H1 (cell line): ENCODE measurements around the gene PAX4. TPM values are rescaled to one million over a fixed set of nuclear protein-coding genes. Genes with fewer than 3 reads are reported as not detected.

ENCODE experiments used
- CTCF ChIA-PET: fragments of 300-600 bp; sonication (Branson Sonifier 250); formaldehyde crosslinking; loops from one replicate; lab custom pipeline; 2021; ENCODE audit not compliant: partially characterized antibody; lab: Charles Lee
- POLR2A ChIA-PET: fragments of 300-600 bp; sonication (Branson Sonifier 250); formaldehyde crosslinking; loops from one replicate; lab custom pipeline; 2021; ENCODE audit warnings: inconsistent platforms; ENCODE audit not compliant: partially characterized antibody; lab: Charles Lee
- DNase-seq, 2 experiments: peaks; one replicate each; pipeline versions ENCODE4 v3.0.0 to v3.0.0-alpha.2; 2010 to 2022; ENCODE audit warnings: low spot score in 2 of 2, low read depth in 1 of 2, mixed read lengths in 1 of 2
- FAIRE-seq: peaks from 2 replicates; lab custom pipeline; 2011; peaks lifted over from hg19 to GRCh38; lab: Jason Lieb, UNC
- H2AFZ ChIP-seq: 2 replicates; pipeline ENCODE4 v1.8.1; 2012; ENCODE audit warnings: low read length, inconsistent platforms
- H2AK5ac ChIP-seq: 2 replicates; pipeline ENCODE4 v1.6.1; 2013; ENCODE audit warnings: low read depth, low read length
- H2BK120ac ChIP-seq: replicated peaks from 2 replicates; pipeline ENCODE3; 2013; ENCODE audit warnings: low read depth, low read length, inconsistent platforms
- H2BK12ac ChIP-seq: 2 replicates; pipeline ENCODE4 v1.6.1; 2013; ENCODE audit warnings: low read depth, low read length
- H2BK15ac ChIP-seq: 2 replicates; pipeline ENCODE4 v1.6.1; 2013; ENCODE audit warnings: low read length
- H2BK20ac ChIP-seq: 2 replicates; pipeline ENCODE4 v1.6.1; 2013; ENCODE audit warnings: low read length
- H2BK5ac ChIP-seq: 2 replicates; pipeline ENCODE4 v1.6.1; 2013; ENCODE audit warnings: low read depth, low read length
- H3K14ac ChIP-seq: 2 replicates; pipeline ENCODE4 v1.6.1; 2013; ENCODE audit warnings: inconsistent platforms; ENCODE audit not compliant: insufficient read length
- H3K18ac ChIP-seq: 2 replicates; pipeline ENCODE4 v1.6.1; 2013; ENCODE audit warnings: low read length; ENCODE audit errors: extremely low read depth
- H3K23ac ChIP-seq: 2 replicates; pipeline ENCODE4 v1.6.1; 2013; ENCODE audit warnings: inconsistent platforms; ENCODE audit not compliant: insufficient read length
- H3K23me2 ChIP-seq: 2 replicates; pipeline ENCODE4 v1.6.1; 2013; ENCODE audit warnings: low read depth, low read length
- H3K27ac ChIP-seq: 2 replicates; pipeline ENCODE4 v1.6.1; 2011; ENCODE audit warnings: low read depth, low read length, inconsistent platforms
- H3K27me3 ChIP-seq, 4 experiments: replicated peaks in 1 of 4; 1 replicate in 1 of 4; 2 replicates in 3 of 4; pipeline versions ENCODE4 v1.6.1 to v1.8.1; 2011 to 2013; ENCODE audit warnings: low read length in 3 of 4, mild to moderate bottlenecking in 3 of 4, inconsistent platforms in 2 of 4, mixed read lengths in 2 of 4, moderate library complexity in 1 of 4; ENCODE audit not compliant: control insufficient read depth in 3 of 4, insufficient read depth in 3 of 4; ENCODE audit errors: extremely low read depth in 1 of 4
- H3K36me3 ChIP-seq, 4 experiments: 2 replicates each; pipeline versions ENCODE4 v1.6.1 to v1.8.1; 2011 to 2013; ENCODE audit warnings: mild to moderate bottlenecking in 4 of 4, low read length in 3 of 4, moderate library complexity in 2 of 4, control low read depth in 1 of 4, inconsistent platforms in 1 of 4; ENCODE audit not compliant: insufficient read depth in 4 of 4, control insufficient read depth in 2 of 4
- H3K4ac ChIP-seq: replicated peaks from 2 replicates; pipeline ENCODE3; 2013; ENCODE audit warnings: low read length, low read depth, mixed read lengths, inconsistent platforms; ENCODE audit not compliant: insufficient read length
- H3K4me1 ChIP-seq, 4 experiments: replicated peaks in 1 of 4; 1 replicate in 1 of 4; 2 replicates in 3 of 4; pipeline versions ENCODE4 v1.6.1 to v1.8.1; 2011 to 2013; ENCODE audit warnings: low read length in 3 of 4, inconsistent platforms in 2 of 4, mixed read lengths in 1 of 4; ENCODE audit not compliant: insufficient read depth in 4 of 4, control insufficient read depth in 3 of 4
- H3K4me2 ChIP-seq, 2 experiments: 2 replicates each; pipeline versions ENCODE4 v1.6.1 to v1.8.1; 2011 to 2013; ENCODE audit warnings: low read depth in 2 of 2, low read length in 2 of 2, control low read depth in 1 of 2, inconsistent platforms in 1 of 2, mild to moderate bottlenecking in 1 of 2; ENCODE audit not compliant: insufficient read depth in 1 of 2
- H3K4me3 ChIP-seq, 4 experiments: fragments of 200-600, 300-600 bp in 1 of 4; sonication (generic), shearing (Covaris generic), sonication (Bioruptor Twin) in 1 of 4; 2 replicates each; pipeline versions ENCODE4 v1.5.1 to v1.8.1; 2011 to 2016; ENCODE audit warnings: low read length in 4 of 4, low read depth in 3 of 4, control low read depth in 2 of 4, inconsistent platforms in 2 of 4, mild to moderate bottlenecking in 2 of 4, mixed read lengths in 1 of 4, moderate library complexity in 1 of 4; ENCODE audit not compliant: insufficient read depth in 2 of 4; ENCODE audit errors: extremely low read depth in 1 of 4
- H3K56ac ChIP-seq: replicated peaks from 2 replicates; pipeline ENCODE3; 2013; ENCODE audit warnings: low read depth, mild to moderate bottlenecking, mixed read lengths, low read length, inconsistent platforms; ENCODE audit not compliant: insufficient read length
- H3K79me1 ChIP-seq: 2 replicates; pipeline ENCODE4 v1.6.1; 2013; ENCODE audit warnings: low read depth, low read length, control low read depth
- H3K79me2 ChIP-seq, 2 experiments: 2 replicates each; pipeline versions ENCODE4 v1.6.1 to v1.8.1; 2012 to 2013; ENCODE audit warnings: low read length in 2 of 2, mild to moderate bottlenecking in 2 of 2, inconsistent platforms in 1 of 2; ENCODE audit not compliant: insufficient read depth in 2 of 2, control insufficient read depth in 1 of 2
- H3K9ac ChIP-seq, 4 experiments: replicated peaks in 1 of 4; 1 replicate in 1 of 4; 2 replicates in 3 of 4; pipeline versions ENCODE4 v1.6.1 to v1.8.1; 2011 to 2013; ENCODE audit warnings: low read depth in 3 of 4, low read length in 3 of 4, control low read depth in 2 of 4, mild to moderate bottlenecking in 2 of 4, moderate library complexity in 2 of 4, inconsistent platforms in 1 of 4; ENCODE audit errors: extremely low read depth in 1 of 4
- H3K9me3 ChIP-seq, 2 experiments: 2 replicates each; pipeline versions ENCODE4 v1.6.1 to v1.8.1; 2012 to 2013; ENCODE audit warnings: mild to moderate bottlenecking in 2 of 2, moderate library complexity in 2 of 2, control low read depth in 1 of 2, inconsistent platforms in 1 of 2, low read depth in 1 of 2, low read length in 1 of 2, mixed read lengths in 1 of 2; ENCODE audit not compliant: insufficient read depth in 2 of 2
- H4K20me1 ChIP-seq, 2 experiments: replicated peaks in 1 of 2; 2 replicates each; pipeline versions ENCODE3 to v1.8.1; 2011 to 2013; ENCODE audit warnings: inconsistent platforms in 2 of 2, low read length in 2 of 2, mild to moderate bottlenecking in 1 of 2; ENCODE audit not compliant: insufficient read depth in 2 of 2, control insufficient read depth in 1 of 2
- H4K5ac ChIP-seq: 2 replicates; pipeline ENCODE4 v1.6.1; 2013; ENCODE audit warnings: low read length, low read depth, mixed read lengths, inconsistent platforms; ENCODE audit not compliant: insufficient read length
- H4K8ac ChIP-seq: 2 replicates; pipeline ENCODE4 v1.8.0; 2013; ENCODE audit warnings: mild to moderate bottlenecking, moderate library complexity, low read length, inconsistent platforms; ENCODE audit not compliant: insufficient read depth; ENCODE audit errors: extremely low read depth
- H4K91ac ChIP-seq: replicated peaks from 2 replicates; pipeline ENCODE3; 2013; ENCODE audit warnings: low read length, mixed read lengths, inconsistent platforms; ENCODE audit not compliant: insufficient read length
- BRCA1 ChIP-seq: IDR thresholded peaks from 2 replicates; pipeline ENCODE4 v1.6.1; 2012; ENCODE audit warnings: low read depth, low read length, improper control_type of control experiment
- CTBP2 ChIP-seq: IDR thresholded peaks from 2 replicates; pipeline ENCODE4 v1.7.0; 2011; ENCODE audit warnings: borderline replicate concordance, mild to moderate bottlenecking, moderate library complexity, mixed read lengths, low read length; ENCODE audit not compliant: insufficient read depth, insufficient read length
- POLR2AphosphoS5 ChIP-seq: IDR thresholded peaks from 2 replicates; pipeline ENCODE4 v1.6.1; 2011; ENCODE audit warnings: low read depth, low read length
- RXRA ChIP-seq: IDR thresholded peaks from 2 replicates; pipeline ENCODE4 v1.6.1; 2011; ENCODE audit warnings: low read depth, mild to moderate bottlenecking, low read length, moderate library complexity; ENCODE audit not compliant: insufficient read depth
- SP4 ChIP-seq: IDR thresholded peaks from 2 replicates; pipeline ENCODE4 v1.6.1; 2012; ENCODE audit warnings: low read length, inconsistent platforms
- polyA plus RNA-seq, 7 experiments: library from polyadenylated mRNA; depleted of rRNA in 3 of 7; stranded (reverse) in 5 of 7; unstranded in 2 of 7; fragments of >200 nt in 5 of 7; fragments of 200-250 nt in 2 of 7; gene quantifications; 1 replicate in 5 of 7; 2 replicates in 1 of 7; 4 replicates in 1 of 7; pipeline versions ENCODE4 v1.2.1 to v1.2.3, GENCODE V29; 2011 to 2013; ENCODE audit warnings: missing spikeins in 2 of 7, mixed read lengths in 2 of 7
- total RNA-seq: library from RNA; stranded (reverse); fragmentation: NEBNext Ultra II Directional; extraction: Animal tissue kit (Norgen Biotek cat#: 25700); gene quantifications from 2 replicates; pipeline ENCODE4 v1.2.1, GENCODE V29; 2021

Gene PAX4
- total and polyA plus RNA-seq, 2 of the 8 experiments (the other 6 are each of a cell fraction or from before 2014, with no cell fraction given): 0.20 TPM; not detected in 1

DNA sequence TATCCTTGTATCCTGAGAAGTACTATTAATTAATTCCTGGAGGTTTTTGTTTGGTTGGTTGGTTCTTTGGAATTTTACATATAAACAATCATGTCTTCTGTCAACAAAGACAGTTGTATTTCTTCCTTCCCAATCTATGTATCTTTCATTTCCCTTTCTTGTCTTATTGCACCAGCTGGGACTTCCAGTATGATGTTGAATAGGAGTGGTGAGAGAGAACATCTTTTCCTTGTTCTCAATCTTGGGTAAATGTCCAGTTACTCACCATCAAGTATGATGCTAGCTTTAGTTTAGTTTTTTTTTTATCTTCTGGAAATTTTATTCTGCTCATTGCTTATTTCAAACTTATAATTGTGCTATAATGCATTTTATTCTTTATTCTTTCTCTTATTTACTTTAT is 7.4 kb upstream of the PAX4 start:
- Histone ChIP-seq H3K14ac (no peak overlapping the region), H3K4me2 (no peak overlapping the region), H3K79me2 (no peaks in the 10 kb centered on the region), H3K4me3 (no peak overlapping the region), H2BK20ac (no peak overlapping the region), H3K36me3 (no peaks in the 10 kb centered on the region), H3K79me1 (no peaks in the 10 kb centered on the region), H2AFZ (no peak overlapping the region), H3K23me2 (peaks cover 8% of the 10 kb centered on the region), H2AK5ac (no peak overlapping the region), H3K18ac (no peak overlapping the region), H3K27me3 (peaks cover 0 to 4% (median under 1%) of the 10 kb centered on the region in 4 experiments; a peak in 3 of 7 replicates), H2BK15ac (no peak overlapping the region), H2BK5ac (no peak overlapping the region), H3K4me1 (peaks cover 0 to 13% (median 4%) of the 10 kb centered on the region in 4 experiments; a peak in 4 of 7 replicates), H4K20me1 (no peaks in the 10 kb centered on the region), H4K5ac (no peak overlapping the region), H3K9ac (no peak overlapping the region), H3K23ac (no peak overlapping the region), H3K56ac (no peak overlapping the region), H3K9me3 (no peaks in the 10 kb centered on the region), H2BK12ac (no peak overlapping the region), H3K27ac (no peak overlapping the region), H3K4ac (no peak overlapping the region), H4K91ac (no peak overlapping the region), H4K8ac (no peak overlapping the region), H2BK120ac (no peak overlapping the region)
- TF ChIP-seq SP4: no peak
- no peak for TF ChIP-seq BRCA1
- no peak for TF ChIP-seq RXRA
- TF ChIP-seq CTBP2: no peak
- no peak for TF ChIP-seq POLR2AphosphoS5
- POLR2A ChIA-PET: interaction anchor here (0.9 kb wide), 1 partner anchor 402 kb away, joined by 3 read pairs; no protein-coding TSS in a partner anchor
- CTCF ChIA-PET: interaction anchor here (0.7 kb wide), 2 partner anchors 34 to 36 kb away, joined by 3 read pairs; no protein-coding TSS in a partner anchor
- no peak for FAIRE-seq
- DNase-seq: no peak
